ENCODE results near the gene TRIM14. TPM values are rescaled to one million over a fixed set of nuclear protein-coding genes. Genes with fewer than 3 reads are reported as not detected.
"Not testable (repeated sequence)": the region's sequence is repeated elsewhere in the genome, so short reads cannot be mapped to it uniquely, and the experiment has no call there.

TRIM14 gene
- total RNA-seq, 4 donors from 2014 or later: 9.4 to 16.8 (median 10.1) TPM

- no peaks in the 10 kb centered on the region for H3K36me3 ChIP-seq
- H3K27me3 ChIP-seq: no peaks in the 10 kb centered on the region
- no peak for DNase-seq (ENCODE audit: low spot score in 2 of 2)
- no peak overlapping the region for H3K27ac ChIP-seq
- no peak for TF ChIP-seq POLR2A (IDR thresholded peaks at IDR 0.05)
- TF ChIP-seq CTCF (IDR thresholded peaks at IDR 0.05): no peak
- TF ChIP-seq EP300 (IDR thresholded peaks at IDR 0.05): no peak
- no peaks in the 10 kb centered on the region for H3K9me3 ChIP-seq
- H3K4me1 ChIP-seq: no peaks in the 10 kb centered on the region
- no peak overlapping the region for H3K4me3 ChIP-seq
- 92 to 93% methylated on average over 11 of the region's 12 CpGs for WGBS, 2 donors
Measured at GRCh38 chr9:98134702-98135557, 15.9 kb upstream of the TRIM14 start.

DNA sequence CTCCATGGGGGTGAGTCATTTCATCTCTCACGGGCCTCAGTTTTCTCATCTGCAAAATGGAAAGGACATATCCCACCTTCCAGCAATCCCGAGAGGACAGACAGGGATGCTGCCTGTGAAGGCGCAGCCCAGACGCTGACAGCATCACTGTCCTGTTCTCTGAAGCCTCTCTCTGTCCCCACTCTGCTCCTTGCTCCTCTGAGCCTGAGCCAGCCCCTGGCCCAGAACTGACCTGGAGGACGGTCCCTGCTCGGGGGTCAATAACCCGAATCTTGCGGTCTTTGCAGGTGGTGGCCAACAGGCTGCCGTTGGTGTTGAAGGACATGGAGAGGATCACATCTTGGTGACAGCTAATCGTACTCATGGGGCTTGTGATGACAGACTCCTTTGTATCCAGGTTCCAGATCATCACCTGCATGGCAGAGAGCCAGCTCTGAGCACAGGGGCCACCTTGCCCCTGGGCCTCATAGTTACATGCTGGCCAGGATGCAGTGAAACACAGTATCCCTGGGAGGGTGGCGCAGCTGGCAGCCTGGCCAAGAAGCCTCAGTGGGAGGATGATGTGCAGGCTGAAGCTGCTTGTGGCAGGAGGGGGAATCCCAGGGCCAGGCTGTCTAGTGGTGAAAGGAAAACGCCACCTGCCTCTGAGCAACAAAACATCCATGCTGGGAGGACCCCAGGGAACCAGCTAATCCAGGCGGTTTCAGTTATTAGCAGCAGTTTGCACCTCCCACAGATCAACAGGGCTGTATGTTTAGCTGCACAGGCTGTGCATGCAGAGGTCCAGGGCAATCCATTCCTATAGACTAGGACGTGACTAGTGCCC is 14.0 kb upstream of the TRIM14 start:
- no peaks in the 10 kb centered on the region for H3K4me1 ChIP-seq
- no peak for DNase-seq (ENCODE audit: low spot score in 2 of 2)
- no peak for TF ChIP-seq CTCF (IDR thresholded peaks at IDR 0.05)
- no peak for TF ChIP-seq EP300 (IDR thresholded peaks at IDR 0.05)
- no peak for TF ChIP-seq POLR2A (IDR thresholded peaks at IDR 0.05)
- 82 to 83% methylated on average over 14 of the region's 14 CpGs for WGBS, 2 donors
- H3K27me3 ChIP-seq: no peaks in the 10 kb centered on the region
- H3K36me3 ChIP-seq: no peaks in the 10 kb centered on the region
- H3K27ac ChIP-seq: no peak overlapping the region
- H3K4me3 ChIP-seq: no peak overlapping the region
- H3K9me3 ChIP-seq: no peaks in the 10 kb centered on the region

GRCh38 chr9:98132158-98132557 is 13.1 kb upstream of the TRIM14 start:
- TF ChIP-seq POLR2A (IDR thresholded peaks at IDR 0.05) (no peak), CTCF (IDR thresholded peaks at IDR 0.05) (no peak), EP300 (IDR thresholded peaks at IDR 0.05) (no peak)
- H3K36me3 ChIP-seq: no peaks in the 10 kb centered on the region
- H3K9me3 ChIP-seq: no peaks in the 10 kb centered on the region
- no peak overlapping the region for H3K4me3 ChIP-seq
- no peaks in the 10 kb centered on the region for H3K4me1 ChIP-seq
- no peak overlapping the region for H3K27ac ChIP-seq
- no peak for DNase-seq (ENCODE audit: low spot score in 2 of 2)
- 85 to 86% methylated on average over 9 of the region's 9 CpGs for WGBS, 2 donors
- H3K27me3 ChIP-seq: no peaks in the 10 kb centered on the region

- WGBS, 2 donors: 86 to 89% methylated on average over 9 to 11 of the region's 13 CpGs
Measured at GRCh38 chr9:98130576-98131228, 11.7 kb upstream of the TRIM14 start.

GRCh38 chr9:98130060-98130459 is 11.0 kb upstream of the TRIM14 start:
- DNase-seq (ENCODE audit: low spot score in 2 of 2); H3K27me3 ChIP-seq; H3K4me3 ChIP-seq; H3K4me1 ChIP-seq; H3K27ac ChIP-seq; H3K9me3 ChIP-seq; H3K36me3 ChIP-seq: not testable (repeated sequence)
- WGBS, 2 donors: 82 to 92% methylated on average over 4 of the region's 4 CpGs

More at GRCh38 chr9:98130576-98131228, 11.7 kb upstream of the TRIM14 start:
- H3K4me3 ChIP-seq: no peak overlapping the region
- H3K4me1 ChIP-seq: no peaks in the 10 kb centered on the region
- no peaks in the 10 kb centered on the region for H3K9me3 ChIP-seq
- H3K27me3 ChIP-seq: no peaks in the 10 kb centered on the region
- no peak overlapping the region for H3K27ac ChIP-seq
- no peak for DNase-seq (ENCODE audit: low spot score in 2 of 2)
- no peaks in the 10 kb centered on the region for H3K36me3 ChIP-seq
- TF ChIP-seq POLR2A (IDR thresholded peaks at IDR 0.05) (no peak), EP300 (IDR thresholded peaks at IDR 0.05) (no peak), CTCF (IDR thresholded peaks at IDR 0.05) (no peak)
